Adrenal gland (tissue), 12 donors: ENCODE results near the gene SCAMP1. TPM values are rescaled to one million over a fixed set of nuclear protein-coding genes. Genes with fewer than 3 reads are reported as not detected.
"Not testable (repeated sequence)": the region's sequence is repeated elsewhere in the genome, so short reads cannot be mapped to it uniquely, and the experiment has no call there.

ENCODE experiments used
- DNase-seq, 7 donors: peaks; one replicate each; pipeline ENCODE4 v3.0.0-alpha.2; 2019 to 2020
- H3K27ac ChIP-seq, 5 donors: fragments of 200-600 bp; sonication (generic) in 4 of 5; 1 replicate in 3 of 5; 2 replicates in 2 of 5; pipeline versions ENCODE4 v1.5.1 to v1.8.0; 2016 to 2020; ENCODE audit warnings: mild to moderate bottlenecking in 1 of 5
- H3K27me3 ChIP-seq: fragments of 200-600 bp; 2 replicates; pipeline ENCODE4 v1.8.0; 2021
- H3K36me3 ChIP-seq, 2 donors: fragments of 200-600 bp; replicated peaks in 1 of 2; 1 replicate in 1 of 2; 2 replicates in 1 of 2; pipeline versions ENCODE4 v1.5.1 to v1.8.0; 2018 to 2022
- H3K4me1 ChIP-seq, 2 donors: fragments of 200-600 bp; replicated peaks in 1 of 2; 1 replicate in 1 of 2; 2 replicates in 1 of 2; pipeline versions ENCODE4 v1.5.1 to v1.8.0; 2018 to 2021
- H3K4me3 ChIP-seq, 4 donors: fragments of 200-600 bp; sonication (generic) in 3 of 4; one replicate each; pipeline ENCODE4 v1.5.1; 2016 to 2018
- H3K9me3 ChIP-seq, 3 donors: fragments of 200-600 bp; sonication (generic) in 1 of 3; replicated peaks in 1 of 3; 1 replicate in 2 of 3; 2 replicates in 1 of 3; pipeline versions ENCODE4 v1.5.1 to v1.8.0; 2016 to 2021
- CTCF ChIP-seq, 6 experiments: fragments of 450-650 bp in 4 of 6; fragments of 200-600 bp in 2 of 6; sonication (generic) in 1 of 6; IDR thresholded peaks; 1 replicate in 5 of 6; 2 replicates in 1 of 6; pipeline versions ENCODE4 v1.5.1 to v1.8.0; 2016 to 2021; ENCODE audit warnings: antibody characterized with exemption in 6 of 6, mild to moderate bottlenecking in 2 of 6, moderate library complexity in 1 of 6
- POLR2A ChIP-seq, 2 donors: fragments of 450-650 bp; IDR thresholded peaks; one replicate each; pipeline ENCODE4 v1.6.1; 2017; ENCODE audit warnings: antibody characterized with exemption in 2 of 2, mild to moderate bottlenecking in 2 of 2, moderate library complexity in 1 of 2
- WGBS, 4 donors: extraction: QIAGEN DNeasy Blood & Tissue Kit in 2 of 4; methylation state at CpG; one replicate each; pipeline versions ENCODE4 v1.1.5 to v1.1.7; 2013 to 2017; 5-methylcytosine and 5-hydroxymethylcytosine counted together
- intact Hi-C, 2 donors: fragments of 100-400 bp; cut with DNase I; formaldehyde crosslinking; loops; one replicate each; pipeline versions ENCODE4 v1.14.1 to v1.15.0; 2022 to 2023
- polyA plus RNA-seq, 3 donors: library from polyadenylated mRNA; stranded (reverse); fragments of 200-250 nt in 2 of 3; fragments of 350-450 nt in 1 of 3; fragmentation: Illumina TruSeq in 1 of 3; extraction: RNeasy Lipid Tissue Mini Kit (QIAGEN cat#74804) in 1 of 3; gene quantifications; one replicate each; pipeline ENCODE4 v1.2.3, GENCODE V29; 2013 to 2014
- total RNA-seq, 9 donors: library from RNA; depleted of rRNA in 4 of 9; stranded (reverse); fragments of >200 nt in 4 of 9; fragments of 120-200 nt in 1 of 9; fragmentation: NEBNext Ultra II Directional in 1 of 9; extraction: Animal tissue kit (Norgen Biotek cat#: 25700) in 1 of 9; gene quantifications; one replicate each; pipeline versions ENCODE4 v1.1.0 to v1.2.4, GENCODE V29; 2013 to 2023
- donor health status: healthy with polysubstance abuse.
- donor health status: Bipolar disorder and iron deficiency.
- donor health status: DM: yes; HTN: yes; CAD: no.
- donor health status: DM: no; HTN: no; CAD: no.
- donor health status: DM: no; HTN: no; CAD: no.
- donor health status: DM: yes; HTN: yes; CAD: no.

The SCAMP1 gene
- total and polyA plus RNA-seq, 12 donors: 5.6 to 40.2 (median 25.9) TPM

DNA sequence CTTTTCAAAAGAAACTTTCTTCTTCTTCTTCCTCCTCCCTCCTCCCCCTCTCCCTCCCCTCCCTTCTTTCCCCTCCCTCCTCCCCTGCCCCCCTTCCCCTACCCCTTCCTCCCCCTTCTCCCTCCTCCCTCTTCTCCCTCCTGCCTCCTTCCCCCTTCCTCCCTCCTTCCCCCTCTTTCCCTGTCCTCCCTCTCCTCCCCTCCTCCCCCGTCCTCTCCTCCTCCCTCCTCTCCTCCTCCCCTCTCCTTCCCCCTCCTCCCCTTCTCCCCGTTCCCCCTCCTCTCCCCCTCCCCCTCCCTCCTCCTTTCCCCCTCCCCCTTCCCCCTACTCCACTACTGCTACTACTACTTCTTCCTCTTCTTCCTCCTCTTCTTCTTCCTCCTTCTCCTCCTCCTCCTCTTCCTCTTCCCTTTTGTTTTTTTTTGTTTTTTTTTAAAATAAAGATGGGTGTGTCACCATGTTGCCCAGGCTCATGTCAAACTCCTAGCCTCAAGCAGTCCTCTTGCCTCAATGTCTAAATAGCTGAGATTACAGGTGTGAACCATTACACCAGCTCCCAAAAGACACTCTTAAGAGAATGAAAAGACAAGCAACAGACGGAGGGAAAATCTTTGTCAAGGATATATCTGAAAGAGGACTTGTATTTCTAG, 87.5 kb downstream of the SCAMP1 start:
- no peaks in the 10 kb centered on the region for H3K27me3 ChIP-seq
- WGBS, 4 donors: 73 to 100% (median 85%) methylated on average over 1 to 3 of the region's 3 CpGs
- intact Hi-C loops: no loop called here
- no peak for DNase-seq
- H3K9me3 ChIP-seq: no peaks in the 10 kb centered on the region
- H3K4me3 ChIP-seq: no peak overlapping the region
- H3K4me1 ChIP-seq: no peaks in the 10 kb centered on the region
- TF ChIP-seq CTCF (IDR thresholded peaks at IDR 0.05): no peak
- TF ChIP-seq POLR2A (IDR thresholded peaks at IDR 0.05): no peak
- H3K36me3 ChIP-seq: no peaks in the 10 kb centered on the region
- H3K27ac ChIP-seq: no peak overlapping the region

DNA sequence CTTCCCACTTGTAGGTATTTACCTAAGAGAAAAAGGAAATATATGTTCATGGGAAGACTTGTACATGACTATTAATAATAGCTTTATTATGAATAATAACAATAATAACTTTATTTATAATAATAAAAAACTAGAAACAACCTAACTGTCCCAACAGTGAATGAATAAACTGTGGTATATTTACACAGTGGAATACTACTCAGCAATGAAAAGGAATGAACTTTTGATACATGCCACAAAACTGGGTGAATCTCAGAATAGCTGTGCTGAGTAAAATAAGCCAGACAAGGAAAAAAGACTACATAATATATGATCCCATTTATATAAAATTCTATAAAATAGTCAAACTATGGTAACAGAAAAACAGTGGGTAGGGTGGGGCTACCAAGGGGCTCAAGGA, 88.7 kb downstream of the SCAMP1 start:
- no peak for DNase-seq
- intact Hi-C loops: no loop called here

GRCh38 chr5:78457507-78457906, 97.1 kb downstream of the SCAMP1 start:
- intact Hi-C loops, H3K4me1 ChIP-seq, H3K27me3 ChIP-seq, H3K4me3 ChIP-seq, H3K36me3 ChIP-seq, H3K27ac ChIP-seq, DNase-seq, H3K9me3 ChIP-seq: not testable (repeated sequence)
- 88 to 100% (median 96%) methylated on average over 1 to 14 of the region's 14 CpGs for WGBS, 4 donors

More for the DNA sequence above, 88.7 kb downstream of the SCAMP1 start:
- TF ChIP-seq CTCF (IDR thresholded peaks at IDR 0.05) (no peak), POLR2A (IDR thresholded peaks at IDR 0.05) (no peak)
- no peak overlapping the region for H3K27ac ChIP-seq
- no peaks in the 10 kb centered on the region for H3K4me1 ChIP-seq
- no peaks in the 10 kb centered on the region for H3K27me3 ChIP-seq
- no peak overlapping the region for H3K4me3 ChIP-seq
- no peaks in the 10 kb centered on the region for H3K36me3 ChIP-seq
- no peaks in the 10 kb centered on the region for H3K9me3 ChIP-seq

DNA sequence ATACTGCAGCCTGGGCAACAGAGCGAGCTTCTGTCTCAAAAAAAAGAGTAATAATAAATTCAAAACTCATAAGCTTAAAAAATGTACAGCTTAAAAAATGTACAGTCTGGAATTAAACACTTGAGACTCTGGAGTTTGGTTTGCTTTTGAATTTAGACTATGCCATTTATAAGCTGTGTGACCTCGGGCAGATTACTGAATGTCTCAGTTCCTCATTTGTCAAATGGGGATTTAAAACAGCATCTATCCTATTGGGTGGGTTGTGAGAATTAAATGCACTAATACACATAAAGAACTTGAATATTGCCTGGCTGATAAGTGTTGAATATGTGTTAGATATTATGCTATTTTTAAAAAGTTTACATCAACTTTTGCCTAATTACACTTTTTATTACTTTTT, 98.4 kb downstream of the SCAMP1 start:
- Histone ChIP-seq H3K4me3 (no peak overlapping the region), H3K27me3 (no peaks in the 10 kb centered on the region), H3K9me3 (no peaks in the 10 kb centered on the region), H3K4me1 (no peaks in the 10 kb centered on the region), H3K36me3 (no peaks in the 10 kb centered on the region), H3K27ac (no peak overlapping the region)
- TF ChIP-seq POLR2A (IDR thresholded peaks at IDR 0.05): no peak
- TF ChIP-seq CTCF (IDR thresholded peaks at IDR 0.05): no peak
- intact Hi-C loops: no loop called here
- DNase-seq: no peak
- WGBS, 4 donors: 92 to 98% (median 95%) methylated on average over 2 of the region's 2 CpGs

- H3K9me3 ChIP-seq: no peaks in the 10 kb centered on the region
- 92 to 97% (median 94%) methylated on average over 1 of the region's 1 CpG for WGBS, 4 donors
- intact Hi-C loops: loop anchor here (10.0 kb wide), 2 partner anchors 68 to 498 kb away; no protein-coding TSS in a partner anchor
- no peaks in the 10 kb centered on the region for H3K36me3 ChIP-seq
- TF ChIP-seq CTCF (IDR thresholded peaks at IDR 0.05) (no peak), POLR2A (IDR thresholded peaks at IDR 0.05) (no peak)
- H3K4me3 ChIP-seq: no peak overlapping the region
- no peak for DNase-seq
- no peaks in the 10 kb centered on the region for H3K27me3 ChIP-seq
- H3K27ac ChIP-seq: no peak overlapping the region
- H3K4me1 ChIP-seq: no peaks in the 10 kb centered on the region
Observed at GRCh38 chr5:78467140-78467539, 106.7 kb downstream of the SCAMP1 start.
